HFFc6 (cell line): ENCODE measurements around the gene FBXO34. TPM values are rescaled to one million over a fixed set of nuclear protein-coding genes. Genes with fewer than 3 reads are reported as not detected.

Experiments used
- DNase-seq: peaks from one replicate; pipeline ENCODE4 v3.0.0-alpha.2; 2018
- H3K27ac Mint-ChIP-seq: 2 replicates; pipeline ENCODE4 v1.8.0; 2020; ENCODE audit warnings: mild to moderate bottlenecking, mixed read lengths
- H3K27me3 Mint-ChIP-seq: 2 replicates; pipeline ENCODE4 v1.8.0; 2021; ENCODE audit warnings: mild to moderate bottlenecking, moderate library complexity, mixed read lengths; ENCODE audit not compliant: insufficient read depth
- H3K36me3 Mint-ChIP-seq: 2 replicates; pipeline ENCODE4 v1.8.0; 2021; ENCODE audit warnings: low read depth, mixed read lengths
- H3K4me1 Mint-ChIP-seq: 2 replicates; pipeline ENCODE4 v1.8.0; 2020; ENCODE audit warnings: low read depth, mixed read lengths
- H3K4me3 Mint-ChIP-seq: 2 replicates; pipeline ENCODE4 v1.8.0; 2020; ENCODE audit warnings: mild to moderate bottlenecking, moderate library complexity, mixed read lengths
- H3K9me3 Mint-ChIP-seq: 2 replicates; pipeline ENCODE4 v1.8.0; 2020; ENCODE audit warnings: mild to moderate bottlenecking, mixed read lengths
- total RNA-seq, 6 experiments: library from RNA; stranded (reverse); fragmentation: NEBNext Ultra II Directional; extraction: Animal tissue kit (Norgen Biotek cat#: 25700); gene quantifications; 2 replicates in 1 of 6; 3 replicates in 5 of 6; pipeline ENCODE4 v1.2.3, GENCODE V29; 2021
- TF ChIP-seq, protein P1 (sequence below): fragments of 200-600 bp; sonication (generic); IDR thresholded peaks from 2 replicates; pipeline ENCODE4 v1.5.0; 2021; ENCODE audit warnings: antibody characterized with exemption, mild to moderate bottlenecking

The FBXO34 gene
- total RNA-seq, 6 experiments from 2014 or later, result 10.3 to 13.5 (median 11.7) TPM

DNA sequence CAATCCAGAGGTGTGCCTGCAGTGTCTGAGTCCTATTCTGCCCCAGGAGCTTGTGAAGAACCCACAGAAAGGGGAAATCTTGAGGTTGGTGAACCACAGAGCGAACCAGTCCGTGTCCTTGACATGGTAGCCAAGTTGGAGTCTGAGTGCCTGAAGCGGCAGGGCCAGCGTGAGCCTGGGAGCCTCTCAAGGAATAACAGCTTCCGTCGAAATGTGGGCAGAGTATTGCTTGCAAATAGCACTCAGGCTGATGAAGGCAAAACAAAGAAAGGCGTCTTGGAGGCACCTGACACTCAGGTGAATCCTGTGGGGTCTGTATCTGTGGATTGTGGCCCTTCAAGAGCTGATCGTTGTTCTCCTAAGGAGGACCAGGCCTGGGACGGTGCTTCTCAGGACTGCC lies 79.9 kb downstream of the FBXO34 start:
- TF ChIP-seq, protein P1, sequence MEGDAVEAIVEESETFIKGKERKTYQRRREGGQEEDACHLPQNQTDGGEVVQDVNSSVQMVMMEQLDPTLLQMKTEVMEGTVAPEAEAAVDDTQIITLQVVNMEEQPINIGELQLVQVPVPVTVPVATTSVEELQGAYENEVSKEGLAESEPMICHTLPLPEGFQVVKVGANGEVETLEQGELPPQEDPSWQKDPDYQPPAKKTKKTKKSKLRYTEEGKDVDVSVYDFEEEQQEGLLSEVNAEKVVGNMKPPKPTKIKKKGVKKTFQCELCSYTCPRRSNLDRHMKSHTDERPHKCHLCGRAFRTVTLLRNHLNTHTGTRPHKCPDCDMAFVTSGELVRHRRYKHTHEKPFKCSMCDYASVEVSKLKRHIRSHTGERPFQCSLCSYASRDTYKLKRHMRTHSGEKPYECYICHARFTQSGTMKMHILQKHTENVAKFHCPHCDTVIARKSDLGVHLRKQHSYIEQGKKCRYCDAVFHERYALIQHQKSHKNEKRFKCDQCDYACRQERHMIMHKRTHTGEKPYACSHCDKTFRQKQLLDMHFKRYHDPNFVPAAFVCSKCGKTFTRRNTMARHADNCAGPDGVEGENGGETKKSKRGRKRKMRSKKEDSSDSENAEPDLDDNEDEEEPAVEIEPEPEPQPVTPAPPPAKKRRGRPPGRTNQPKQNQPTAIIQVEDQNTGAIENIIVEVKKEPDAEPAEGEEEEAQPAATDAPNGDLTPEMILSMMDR, result no peak
- H3K36me3 Mint-ChIP-seq, result no peaks in the 10 kb centered on the region; the same call in 1 of the 2 replicates
- no peak for DNase-seq
- H3K27ac Mint-ChIP-seq, result no peak overlapping the region
- no peaks in the 10 kb centered on the region for H3K27me3 Mint-ChIP-seq
- no peak overlapping the region for H3K4me3 Mint-ChIP-seq
- 0 out of 2 replicates have a peak, but pooled peaks cover 4% of the 10 kb centered on the region for H3K4me1 Mint-ChIP-seq
- no peaks in the 10 kb centered on the region for H3K9me3 Mint-ChIP-seq

DNA sequence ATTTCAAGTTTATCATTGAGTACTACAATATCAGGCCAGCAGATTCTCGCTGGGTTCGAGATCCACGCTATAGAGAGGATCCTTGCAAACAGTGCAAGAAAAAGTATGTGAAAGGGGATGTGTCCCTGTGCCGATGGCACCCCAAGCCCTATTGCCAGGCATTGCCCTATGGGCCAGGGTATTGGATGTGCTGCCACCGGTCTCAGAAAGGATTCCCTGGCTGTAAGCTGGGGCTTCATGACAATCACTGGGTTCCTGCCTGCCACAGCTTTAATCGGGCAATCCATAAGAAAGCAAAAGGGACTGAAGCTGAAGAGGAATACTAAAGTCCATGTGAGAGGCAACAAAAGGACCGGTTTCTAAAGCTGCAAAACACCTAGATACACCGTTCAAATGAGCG lies 81.0 kb downstream of the FBXO34 start:
- Mint-ChIP-seq H3K4me3 (no peak overlapping the region), H3K9me3 (no peaks in the 10 kb centered on the region), H3K36me3 (no peaks in the 10 kb centered on the region; the same call in 1 of the 2 replicates), H3K4me1 (no peaks in the 10 kb centered on the region), H3K27me3 (no peaks in the 10 kb centered on the region), H3K27ac (no peak overlapping the region)
- no peak for DNase-seq
- TF ChIP-seq, protein P1, result no peak

- H3K27ac Mint-ChIP-seq, result no peak overlapping the region
- DNase-seq, result no peak
- H3K4me3 Mint-ChIP-seq, result no peak overlapping the region
- H3K9me3 Mint-ChIP-seq, result no peaks in the 10 kb centered on the region
- no peaks in the 10 kb centered on the region for H3K4me1 Mint-ChIP-seq
- TF ChIP-seq, protein P1, result no peak
- no peaks in the 10 kb centered on the region; the same call in 1 of the 2 replicates for H3K27me3 Mint-ChIP-seq
- H3K36me3 Mint-ChIP-seq, result no peaks in the 10 kb centered on the region; the same call in 1 of the 2 replicates
Measured at GRCh38 chr14:55353686-55354467, 82.7 kb downstream of the FBXO34 start.

DNA sequence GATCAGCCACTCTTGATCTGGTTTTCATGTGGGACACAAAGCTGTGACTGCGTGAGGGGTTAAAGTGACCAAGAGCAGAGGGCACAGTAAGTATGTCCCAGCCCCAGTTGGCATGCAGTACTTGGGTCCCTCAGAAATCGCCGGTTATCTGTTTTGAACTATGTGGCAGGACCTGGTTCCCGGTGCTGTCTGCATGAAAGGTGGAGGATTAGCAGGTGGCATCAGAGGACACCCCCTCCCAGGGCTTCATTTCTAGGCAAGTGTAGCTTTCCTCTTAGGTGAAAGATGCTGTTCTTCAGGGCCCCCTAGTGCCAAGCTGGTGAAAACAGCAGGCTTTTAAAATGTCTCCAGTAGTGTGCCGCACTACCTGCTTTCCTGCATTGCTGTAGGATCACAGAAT lies 83.3 kb downstream of the FBXO34 start:
- DNase-seq, result peak; percentile 42
- no peaks in the 10 kb centered on the region; the same call in 1 of the 2 replicates for H3K36me3 Mint-ChIP-seq
- no peak overlapping the region for H3K27ac Mint-ChIP-seq
- no peaks in the 10 kb centered on the region for H3K4me1 Mint-ChIP-seq
- no peaks in the 10 kb centered on the region for H3K9me3 Mint-ChIP-seq
- TF ChIP-seq, protein P1, result peak; percentile 74
- no peak overlapping the region for H3K4me3 Mint-ChIP-seq
- H3K27me3 Mint-ChIP-seq, result no peaks in the 10 kb centered on the region; the same call in 1 of the 2 replicates

DNA sequence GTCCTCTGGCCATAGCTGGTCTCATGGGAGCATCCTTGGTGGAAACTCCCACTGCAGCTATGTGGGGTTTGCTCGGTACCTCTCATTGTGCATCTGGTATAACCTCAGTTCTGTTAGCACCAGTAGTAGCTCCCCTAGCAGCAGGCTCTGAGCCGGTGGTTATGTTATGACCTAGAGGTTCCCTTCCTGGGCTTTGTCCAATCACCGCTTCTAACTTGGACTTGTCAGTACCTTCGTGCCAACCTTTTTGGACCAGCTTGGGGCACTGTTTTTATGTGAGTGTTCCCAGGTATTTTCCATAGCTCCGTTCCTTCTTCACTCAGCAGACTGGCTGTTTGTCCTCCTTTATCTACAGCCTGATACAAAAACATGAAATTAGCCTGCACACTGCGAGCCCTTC lies 84.7 kb downstream of the FBXO34 start:
- H3K4me1 Mint-ChIP-seq, result no peaks in the 10 kb centered on the region
- no peak overlapping the region for H3K4me3 Mint-ChIP-seq
- peaks cover 6% of the 10 kb centered on the region; the same call in 1 of the 2 replicates for H3K36me3 Mint-ChIP-seq

More for the DNA sequence above, 84.7 kb downstream of the FBXO34 start:
- DNase-seq, result no peak
- no peaks in the 10 kb centered on the region for H3K9me3 Mint-ChIP-seq
- no peak overlapping the region for H3K27ac Mint-ChIP-seq
- TF ChIP-seq, protein P1, result no peak
- H3K27me3 Mint-ChIP-seq, result no peaks in the 10 kb centered on the region; the same call in 1 of the 2 replicates
